GM12878 (cell line): ENCODE results near the gene NSFL1C. TPM values are rescaled to one million over a fixed set of nuclear protein-coding genes. Genes with fewer than 3 reads are reported as not detected.
A peak's percentile ranks its signal among the peaks of the same experiment; 100 is the strongest.

ENCODE experiments used
- BCL11A ChIP-seq: IDR thresholded peaks from 2 replicates; pipeline ENCODE4 v1.6.1; 2011; ENCODE audit warnings: low read depth, low read length
- CHD4 ChIP-seq: fragments of 200-600 bp; sonication (generic); IDR thresholded peaks from 2 replicates; pipeline ENCODE4 v1.6.1; 2016; ENCODE audit warnings: mild to moderate bottlenecking
- DPF2 ChIP-seq: fragments of 450-650 bp; IDR thresholded peaks from 2 replicates; pipeline ENCODE4 v1.6.1; 2017; ENCODE audit warnings: mild to moderate bottlenecking
- EED ChIP-seq: sonication (generic); IDR thresholded peaks from 2 replicates; pipeline ENCODE4 v1.6.1; 2016; ENCODE audit warnings: antibody characterized with exemption, low read depth
- EP300 ChIP-seq, 2 experiments: fragments of 150-350 bp in 1 of 2; IDR thresholded peaks; 2 replicates each; pipeline ENCODE4 v1.6.1; 2011 to 2012; ENCODE audit warnings: low read depth in 2 of 2, low read length in 2 of 2, borderline replicate concordance in 1 of 2, improper control_type of control experiment in 1 of 2, inconsistent platforms in 1 of 2; ENCODE audit not compliant: control insufficient read depth in 1 of 2
- IKZF1 ChIP-seq: fragments of 450-650 bp; conservative IDR thresholded peaks from 2 replicates; pipeline ENCODE4 v1.6.1; 2017; ENCODE audit warnings: antibody characterized with exemption, mild to moderate bottlenecking
- JUNB ChIP-seq: IDR thresholded peaks from 2 replicates; pipeline ENCODE4 v1.6.1; 2016; ENCODE audit warnings: antibody characterized with exemption, mild to moderate bottlenecking
- NFYA ChIP-seq: IDR thresholded peaks from 2 replicates; pipeline ENCODE4 v1.6.1; 2011; ENCODE audit warnings: low read depth, mild to moderate bottlenecking, low read length, improper control_type of control experiment, borderline replicate concordance
- NR2C2 ChIP-seq: IDR thresholded peaks from 2 replicates; pipeline ENCODE4 v1.6.1; 2011; ENCODE audit warnings: borderline replicate concordance, low read depth; ENCODE audit not compliant: control insufficient read depth, insufficient read length
- RB1 ChIP-seq: fragments of 450-650 bp; formaldehyde crosslinking; IDR thresholded peaks from 2 replicates; pipeline ENCODE4 v1.6.1; 2017; ENCODE audit warnings: mild to moderate bottlenecking, borderline replicate concordance
- RCOR1 ChIP-seq: conservative IDR thresholded peaks from 2 replicates; pipeline ENCODE4 v1.6.1; 2012; ENCODE audit warnings: low read depth, low read length, improper control_type of control experiment
- RUNX3 ChIP-seq: IDR thresholded peaks from 2 replicates; pipeline ENCODE4 v1.6.1; 2012; ENCODE audit warnings: low read length, inconsistent platforms
- SIN3A ChIP-seq: IDR thresholded peaks from 2 replicates; pipeline ENCODE4 v1.6.1; 2012; ENCODE audit warnings: low read depth, low read length, improper control_type of control experiment
- SUZ12 ChIP-seq: fragments of 200-600 bp; sonication (generic); IDR thresholded peaks from one replicate; pipeline ENCODE4 v1.6.1; 2018; ENCODE audit warnings: antibody characterized with exemption, mild to moderate bottlenecking; ENCODE audit not compliant: unreplicated experiment
- TAF1 ChIP-seq: IDR thresholded peaks from 2 replicates; pipeline ENCODE4 v1.6.1; 2011; ENCODE audit warnings: mild to moderate bottlenecking, low read depth, low read length, borderline replicate concordance
- ZSCAN29 ChIP-seq: fragments of 450-650 bp; IDR thresholded peaks from 2 replicates; pipeline ENCODE4 v1.6.1; 2017; ENCODE audit warnings: mild to moderate bottlenecking, moderate library complexity
- polyA plus RNA-seq, 11 experiments: library from polyadenylated mRNA; depleted of rRNA in 4 of 11; unstranded in 6 of 11; stranded (reverse) in 5 of 11; fragments of >200 nt; fragmentation: Nextera tagmentation in 4 of 11; fragmentation: Illumina TruSeq in 1 of 11; extraction: Ambion mirVana in 4 of 11; extraction: Trizol in 1 of 11; gene quantifications; 1 replicate in 1 of 11; 2 replicates in 10 of 11; pipeline versions ENCODE4 v1.2.1 to v1.2.3, GENCODE V29; 2011 to 2016; ENCODE audit warnings: inconsistent platforms in 2 of 11, missing spikeins in 2 of 11, low read depth in 1 of 11
- total RNA-seq, 4 experiments: library from RNA; depleted of rRNA in 3 of 4; stranded (reverse); fragments of >200 nt in 3 of 4; fragmentation: Illumina TruSeq in 1 of 4; extraction: Trizol in 1 of 4; gene quantifications; 2 replicates each; pipeline versions ENCODE4 v1.2.1 to v1.2.3, GENCODE V29; 2013 to 2021
- TF ChIP-seq, protein P1 (sequence below): IDR thresholded peaks from 2 replicates; pipeline ENCODE4 v1.6.1; 2011; ENCODE audit warnings: borderline replicate concordance, low read depth, mild to moderate bottlenecking, moderate library complexity, mixed read lengths, low read length; ENCODE audit not compliant: insufficient read depth; ENCODE audit errors: extremely low read length
- TF ChIP-seq, protein P2 (sequence below): IDR thresholded peaks from 2 replicates; pipeline ENCODE4 v1.6.1; 2011; ENCODE audit warnings: low read depth, low read length, improper control_type of control experiment, borderline replicate concordance
- TF ChIP-seq, protein P3 (sequence below): fragments of 450-650 bp; formaldehyde crosslinking; IDR thresholded peaks from 2 replicates; pipeline ENCODE4 v1.4.0; 2022; ENCODE audit warnings: mild to moderate bottlenecking, moderate library complexity
- TF ChIP-seq, protein P4 (sequence below): IDR thresholded peaks from 2 replicates; pipeline ENCODE4 v1.6.1; 2012; ENCODE audit warnings: low read depth, low read length, improper control_type of control experiment

Gene NSFL1C
- total and polyA plus RNA-seq, 10 of the 15 experiments (the other 5 are each of a cell fraction or from before 2014, with no cell fraction given): 21.5 to 100 (median 38.1) TPM

GRCh38 chr20:1434571-1435336 lies 31.9 kb downstream of the NSFL1C start (continued):
- TF ChIP-seq, protein P1, sequence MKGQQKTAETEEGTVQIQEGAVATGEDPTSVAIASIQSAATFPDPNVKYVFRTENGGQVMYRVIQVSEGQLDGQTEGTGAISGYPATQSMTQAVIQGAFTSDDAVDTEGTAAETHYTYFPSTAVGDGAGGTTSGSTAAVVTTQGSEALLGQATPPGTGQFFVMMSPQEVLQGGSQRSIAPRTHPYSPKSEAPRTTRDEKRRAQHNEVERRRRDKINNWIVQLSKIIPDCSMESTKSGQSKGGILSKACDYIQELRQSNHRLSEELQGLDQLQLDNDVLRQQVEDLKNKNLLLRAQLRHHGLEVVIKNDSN: no peak
- TF ChIP-seq EED (peak; percentile 62), CHD4 (no peak), TAF1 (no peak), RUNX3 (peak; percentile 97), NFYA (no peak), IKZF1 (peak; percentile 74; the same call in 1 of the 2 replicates), SUZ12 (no peak), JUNB (no peak), NR2C2 (no peak), EP300 (IDR thresholded peaks at IDR 0.05; ENCODE audit: borderline replicate concordance in 1 of 2, control insufficient read depth in 1 of 2, low read depth in 2 of 2, low read length in 2 of 2) (peak; percentile 67 to 74; a peak in 2 of 4 replicates), SIN3A (no peak), ZSCAN29 (no peak), DPF2 (peak; percentile 89), BCL11A (0 out of 2 replicates have a peak, but pooled peaks have one; percentile 16), RCOR1 (no peak), RB1 (no peak)
- TF ChIP-seq, protein P2, sequence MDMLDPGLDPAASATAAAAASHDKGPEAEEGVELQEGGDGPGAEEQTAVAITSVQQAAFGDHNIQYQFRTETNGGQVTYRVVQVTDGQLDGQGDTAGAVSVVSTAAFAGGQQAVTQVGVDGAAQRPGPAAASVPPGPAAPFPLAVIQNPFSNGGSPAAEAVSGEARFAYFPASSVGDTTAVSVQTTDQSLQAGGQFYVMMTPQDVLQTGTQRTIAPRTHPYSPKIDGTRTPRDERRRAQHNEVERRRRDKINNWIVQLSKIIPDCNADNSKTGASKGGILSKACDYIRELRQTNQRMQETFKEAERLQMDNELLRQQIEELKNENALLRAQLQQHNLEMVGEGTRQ: no peak
- TF ChIP-seq, protein P3, sequence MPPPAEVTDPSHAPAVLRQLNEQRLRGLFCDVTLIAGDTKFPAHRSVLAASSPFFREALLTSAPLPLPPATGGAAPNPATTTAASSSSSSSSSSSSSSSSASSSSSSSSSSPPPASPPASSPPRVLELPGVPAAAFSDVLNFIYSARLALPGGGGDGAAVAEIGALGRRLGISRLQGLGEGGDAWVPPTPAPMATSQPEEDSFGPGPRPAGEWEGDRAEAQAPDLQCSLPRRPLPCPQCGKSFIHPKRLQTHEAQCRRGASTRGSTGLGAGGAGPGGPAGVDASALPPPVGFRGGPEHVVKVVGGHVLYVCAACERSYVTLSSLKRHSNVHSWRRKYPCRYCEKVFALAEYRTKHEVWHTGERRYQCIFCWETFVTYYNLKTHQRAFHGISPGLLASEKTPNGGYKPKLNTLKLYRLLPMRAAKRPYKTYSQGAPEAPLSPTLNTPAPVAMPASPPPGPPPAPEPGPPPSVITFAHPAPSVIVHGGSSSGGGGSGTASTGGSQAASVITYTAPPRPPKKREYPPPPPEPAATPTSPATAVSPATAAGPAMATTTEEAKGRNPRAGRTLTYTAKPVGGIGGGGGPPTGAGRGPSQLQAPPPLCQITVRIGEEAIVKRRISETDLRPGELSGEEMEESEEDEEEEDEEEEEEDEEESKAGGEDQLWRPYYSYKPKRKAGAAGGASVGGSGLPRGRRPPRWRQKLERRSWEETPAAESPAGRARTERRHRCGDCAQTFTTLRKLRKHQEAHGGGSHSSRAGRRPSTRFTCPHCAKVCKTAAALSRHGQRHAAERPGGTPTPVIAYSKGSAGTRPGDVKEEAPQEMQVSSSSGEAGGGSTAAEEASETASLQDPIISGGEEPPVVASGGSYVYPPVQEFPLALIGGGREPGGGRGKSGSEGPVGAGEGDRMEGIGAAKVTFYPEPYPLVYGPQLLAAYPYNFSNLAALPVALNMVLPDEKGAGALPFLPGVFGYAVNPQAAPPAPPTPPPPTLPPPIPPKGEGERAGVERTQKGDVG (CRISPR knock-in tag): no peak
- TF ChIP-seq, protein P4, sequence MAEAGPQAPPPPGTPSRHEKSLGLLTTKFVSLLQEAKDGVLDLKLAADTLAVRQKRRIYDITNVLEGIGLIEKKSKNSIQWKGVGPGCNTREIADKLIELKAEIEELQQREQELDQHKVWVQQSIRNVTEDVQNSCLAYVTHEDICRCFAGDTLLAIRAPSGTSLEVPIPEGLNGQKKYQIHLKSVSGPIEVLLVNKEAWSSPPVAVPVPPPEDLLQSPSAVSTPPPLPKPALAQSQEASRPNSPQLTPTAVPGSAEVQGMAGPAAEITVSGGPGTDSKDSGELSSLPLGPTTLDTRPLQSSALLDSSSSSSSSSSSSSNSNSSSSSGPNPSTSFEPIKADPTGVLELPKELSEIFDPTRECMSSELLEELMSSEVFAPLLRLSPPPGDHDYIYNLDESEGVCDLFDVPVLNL: no peak
